GM19452 (cell line): Measurements from ENCODE around the gene TAPBPL.

Source experiments
- ATAC-seq: cut with Tn5 transposase; IDR thresholded peaks from one replicate; pipeline ENCODE4 v1.9.1; 2021; ENCODE audit not compliant: unreplicated experiment

The TAPBPL gene

DNA sequence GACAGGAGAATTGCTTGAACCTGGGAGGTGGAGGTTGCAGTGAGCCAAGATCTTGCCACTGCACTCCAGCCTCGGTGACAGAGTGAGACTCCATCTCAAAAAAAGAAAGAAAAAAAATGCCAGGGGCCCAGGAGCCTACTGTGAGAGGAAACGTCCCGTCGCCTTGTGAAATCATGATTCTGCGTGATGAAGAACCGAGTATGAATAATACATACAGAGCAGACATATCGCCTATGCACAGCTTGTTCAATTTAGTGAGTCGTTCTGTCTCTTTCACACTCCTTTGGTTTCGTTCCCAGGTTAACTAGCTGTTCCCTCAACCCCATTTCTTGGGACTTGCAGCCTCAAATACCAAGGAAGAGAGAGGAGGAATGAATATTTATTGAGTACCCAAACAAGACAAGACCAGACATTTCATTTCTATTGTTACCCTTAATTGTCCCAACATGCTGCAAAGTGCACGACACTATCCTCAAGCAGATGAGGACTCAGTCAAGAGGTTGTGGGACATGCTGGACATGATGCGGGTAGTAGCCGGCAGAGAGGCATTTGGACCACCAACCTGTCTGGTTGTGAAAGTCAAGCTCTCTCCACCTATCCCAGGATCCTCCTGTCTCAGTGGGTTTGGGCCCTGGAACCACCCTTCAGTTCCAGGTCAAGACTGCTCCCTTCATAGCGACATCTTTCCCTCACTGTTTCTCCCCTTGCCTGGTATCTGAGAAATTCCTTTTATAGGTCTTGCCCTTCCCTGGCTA is 15.7 kb upstream of the TAPBPL start:
- ATAC-seq = no peak

DNA sequence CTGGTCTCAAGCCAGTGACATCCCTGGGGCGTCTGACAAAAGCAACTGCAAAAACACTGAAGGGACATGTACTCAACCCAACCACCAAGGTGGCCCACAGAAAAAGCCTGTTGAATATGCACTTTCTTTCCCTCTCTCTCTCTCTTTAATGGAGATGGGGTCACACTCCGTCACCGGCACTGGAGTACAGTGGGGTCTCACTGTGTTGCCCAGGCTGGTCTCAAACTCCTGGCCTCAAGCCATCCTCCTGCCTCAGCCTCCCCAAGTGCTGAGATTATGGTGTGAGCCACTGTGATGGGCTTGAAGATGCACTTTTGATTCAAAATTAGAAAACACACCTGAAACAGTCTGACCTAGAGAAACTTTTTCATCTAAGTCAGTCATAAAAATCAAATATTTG is 14.3 kb upstream of the TAPBPL start:
- no peak for ATAC-seq

DNA sequence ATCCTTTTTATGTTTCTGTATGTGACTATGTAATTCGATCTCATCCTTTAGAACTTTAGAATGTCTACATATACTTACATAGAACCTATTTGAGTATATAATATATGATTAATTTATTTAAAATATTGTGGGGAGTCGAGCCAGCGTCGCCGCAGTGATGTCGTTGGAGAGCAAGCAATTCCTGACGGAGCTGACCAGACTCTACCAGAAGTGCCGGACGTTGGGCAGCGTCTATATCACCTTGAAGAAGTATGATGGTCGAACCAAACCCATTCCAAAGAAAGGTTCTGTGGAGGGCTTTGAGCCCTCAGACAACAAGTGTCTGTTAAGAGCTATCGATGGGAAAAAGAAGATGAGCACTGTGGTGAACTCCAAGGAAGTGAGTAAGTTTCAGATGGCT is 13.5 kb upstream of the TAPBPL start:
- ATAC-seq = no peak

DNA sequence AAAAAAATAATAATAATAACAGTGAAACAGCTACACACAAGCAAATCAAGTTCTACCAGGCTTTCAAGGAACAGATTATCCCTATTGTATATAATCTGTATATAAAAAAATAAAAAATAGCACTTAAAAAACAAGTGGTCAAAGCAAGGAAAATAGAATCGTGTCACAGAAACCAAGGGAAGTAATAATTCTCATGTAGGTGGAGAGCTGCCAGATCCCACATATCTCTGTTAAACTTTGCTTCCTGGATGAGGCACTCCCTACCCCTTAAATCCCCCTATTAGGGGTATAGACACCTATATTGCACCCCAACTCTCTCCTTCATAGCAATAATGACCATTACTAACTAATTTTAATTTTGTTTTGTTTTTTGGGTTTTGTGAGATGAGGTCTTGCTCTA is 11.5 kb upstream of the TAPBPL start:
- no peak for ATAC-seq

DNA sequence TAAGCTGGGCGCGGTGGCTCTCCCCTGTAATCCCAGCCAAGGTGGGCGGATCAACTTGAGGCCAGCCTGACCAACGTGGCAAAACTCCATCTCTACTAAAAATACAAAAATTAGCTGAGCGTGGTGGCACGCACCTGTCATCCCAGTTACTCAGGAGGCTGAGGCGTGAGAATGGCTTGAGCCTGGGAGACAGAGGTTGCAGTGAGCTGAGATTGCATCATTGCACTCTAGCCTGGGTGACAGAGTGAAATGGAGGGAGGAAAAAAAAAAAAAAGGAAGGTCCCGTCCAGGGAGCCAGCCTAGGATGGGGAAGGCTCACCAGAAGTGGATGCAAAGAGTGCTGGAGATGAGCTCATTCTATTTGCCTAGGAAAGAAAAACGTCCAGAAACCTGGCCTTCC is 9.0 kb upstream of the TAPBPL start:
- no peak for ATAC-seq

DNA sequence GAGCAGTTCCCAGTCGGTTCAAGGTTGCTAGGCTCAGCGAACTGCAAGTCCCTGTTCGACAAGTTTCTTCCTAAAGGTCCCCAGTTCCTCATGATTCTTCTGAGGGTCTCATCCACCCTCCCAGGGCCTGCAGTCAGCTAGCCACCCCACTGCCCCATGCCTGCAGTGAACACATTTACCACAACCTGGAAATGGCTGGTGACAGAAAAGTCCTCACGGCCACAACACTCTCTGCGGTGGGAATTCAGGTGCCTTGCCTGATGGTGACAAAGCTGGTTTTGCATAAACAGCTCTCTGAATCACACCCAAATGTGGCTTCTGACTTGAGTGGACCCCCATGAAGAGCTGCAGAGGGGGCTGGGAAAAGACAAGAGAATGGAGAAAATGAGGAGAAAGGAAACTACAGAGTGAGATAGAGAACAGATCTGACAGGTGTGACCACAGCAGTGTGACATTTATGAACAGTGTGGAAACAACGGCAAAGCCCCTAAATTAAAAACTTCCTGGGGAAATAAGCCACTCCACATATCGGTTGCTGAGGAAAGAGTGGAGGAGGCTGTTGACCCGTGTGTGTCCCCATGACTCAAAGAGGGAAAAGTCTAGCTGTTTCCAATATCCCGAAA is 8.4 kb upstream of the TAPBPL start:
- no peak for ATAC-seq

DNA sequence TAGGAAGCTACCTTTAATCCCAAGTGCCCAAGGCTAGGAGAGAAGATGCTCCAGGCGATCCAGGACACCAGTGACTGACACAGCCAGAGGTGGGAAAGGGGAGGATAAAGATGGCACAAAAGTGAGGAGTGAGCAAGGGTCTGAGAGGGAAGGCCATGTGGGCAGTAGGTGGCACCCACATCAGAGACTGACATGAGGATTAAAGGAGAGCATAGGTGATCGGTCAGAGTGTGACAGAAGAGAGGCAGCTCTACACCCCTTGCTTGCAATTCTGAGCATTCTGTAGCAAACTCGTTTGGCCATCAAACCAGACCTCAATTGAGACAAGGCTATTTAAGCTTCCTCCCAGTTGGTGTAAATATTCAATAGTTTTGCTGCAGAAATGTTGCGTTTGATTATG is 7.8 kb upstream of the TAPBPL start:
- ATAC-seq = no peak

DNA sequence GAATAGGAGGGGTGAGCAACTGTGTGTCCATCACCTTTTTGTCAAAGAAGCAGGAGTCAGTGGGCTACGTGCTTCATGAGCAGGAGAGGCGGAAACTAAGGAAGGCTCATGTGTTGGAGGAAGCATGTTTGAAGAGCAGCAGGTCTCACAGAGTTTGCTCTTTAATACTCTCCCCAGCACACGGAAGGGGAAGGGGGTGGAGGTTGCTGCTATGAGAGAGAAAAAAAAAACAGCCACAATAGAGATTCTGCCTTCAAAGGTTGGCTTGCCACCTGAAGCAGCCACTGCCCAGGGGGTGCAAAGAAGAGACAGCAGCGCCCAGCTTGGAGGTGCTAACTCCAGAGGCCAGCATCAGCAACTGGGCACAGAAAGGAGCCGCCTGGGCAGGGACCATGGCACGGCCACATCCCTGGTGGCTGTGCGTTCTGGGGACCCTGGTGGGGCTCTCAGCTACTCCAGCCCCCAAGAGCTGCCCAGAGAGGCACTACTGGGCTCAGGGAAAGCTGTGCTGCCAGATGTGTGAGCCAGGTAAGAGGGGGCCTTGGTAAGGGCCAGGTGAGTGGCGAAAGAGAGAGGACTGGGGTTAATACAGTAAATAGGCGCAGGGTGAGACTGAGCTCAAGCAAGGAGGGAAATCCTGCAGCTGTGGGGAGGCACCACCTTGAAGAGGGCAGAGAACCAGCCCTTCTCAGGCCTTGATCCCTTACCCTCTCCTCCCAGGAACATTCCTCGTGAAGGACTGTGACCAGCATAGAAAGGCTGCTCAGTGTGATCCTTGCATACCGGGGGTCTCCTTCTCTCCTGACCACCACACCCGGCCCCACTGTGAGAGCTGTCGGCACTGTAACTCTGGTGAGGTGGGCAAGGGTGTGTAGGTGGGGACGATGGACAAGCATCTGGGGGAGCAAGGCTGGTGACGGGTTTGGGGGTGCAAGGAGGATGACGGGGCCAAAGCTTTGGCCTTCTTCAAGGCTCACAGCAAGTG is 6.8 kb upstream of the TAPBPL start, which contains the start of gene CD27:
Gene CD27 (plus strand): TSS at position 252 of the 985 bp plus-strand sequence. CDS start 141 bp downstream, at position 393.
- ATAC-seq = no peak

DNA sequence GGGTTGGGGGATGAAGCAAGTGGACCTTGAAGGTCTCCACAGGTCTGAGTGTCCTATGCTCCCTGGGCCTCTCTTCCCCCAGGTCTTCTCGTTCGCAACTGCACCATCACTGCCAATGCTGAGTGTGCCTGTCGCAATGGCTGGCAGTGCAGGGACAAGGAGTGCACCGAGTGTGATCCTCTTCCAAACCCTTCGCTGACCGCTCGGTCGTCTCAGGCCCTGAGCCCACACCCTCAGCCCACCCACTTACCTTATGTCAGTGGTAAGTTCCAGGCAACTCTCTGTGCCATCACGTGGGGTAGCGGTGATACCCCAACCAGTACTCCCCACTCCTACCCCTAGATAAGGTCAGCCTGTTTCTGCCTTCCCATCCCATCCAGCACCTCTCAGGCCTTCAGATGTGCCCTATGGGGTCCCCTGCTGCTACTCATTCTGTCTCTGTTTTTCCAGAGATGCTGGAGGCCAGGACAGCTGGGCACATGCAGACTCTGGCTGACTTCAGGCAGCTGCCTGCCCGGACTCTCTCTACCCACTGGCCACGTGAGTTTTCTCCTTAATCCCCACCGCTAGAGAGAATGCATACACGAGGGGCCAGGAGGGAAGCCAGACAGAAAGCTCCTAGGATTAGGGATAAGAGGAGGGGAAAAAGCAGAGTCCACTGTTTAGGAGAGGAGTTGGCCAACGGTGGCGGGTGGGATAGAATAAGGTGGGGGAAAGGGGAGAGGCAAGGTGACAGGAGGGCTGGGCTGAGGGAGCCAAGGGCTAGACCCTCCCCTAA is 1.6 kb upstream of the TAPBPL start:
- ATAC-seq = no peak

DNA sequence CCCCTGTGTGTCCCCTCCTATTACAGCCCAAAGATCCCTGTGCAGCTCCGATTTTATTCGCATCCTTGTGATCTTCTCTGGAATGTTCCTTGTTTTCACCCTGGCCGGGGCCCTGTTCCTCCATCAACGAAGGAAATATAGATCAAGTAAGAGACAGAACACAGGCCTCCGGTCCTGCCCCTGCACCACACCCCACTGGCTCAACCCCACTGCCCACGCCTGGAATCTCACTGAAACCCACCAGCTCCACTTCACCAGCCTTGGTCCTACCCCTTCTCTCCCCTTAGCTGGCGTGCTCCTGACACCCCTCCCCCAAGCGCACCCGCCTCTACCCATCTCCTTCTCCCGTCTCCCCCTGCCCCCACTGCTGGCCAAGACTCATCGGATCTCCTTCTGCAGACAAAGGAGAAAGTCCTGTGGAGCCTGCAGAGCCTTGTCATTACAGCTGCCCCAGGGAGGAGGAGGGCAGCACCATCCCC is 934 bp upstream of the TAPBPL start:
- ATAC-seq = no peak

DNA sequence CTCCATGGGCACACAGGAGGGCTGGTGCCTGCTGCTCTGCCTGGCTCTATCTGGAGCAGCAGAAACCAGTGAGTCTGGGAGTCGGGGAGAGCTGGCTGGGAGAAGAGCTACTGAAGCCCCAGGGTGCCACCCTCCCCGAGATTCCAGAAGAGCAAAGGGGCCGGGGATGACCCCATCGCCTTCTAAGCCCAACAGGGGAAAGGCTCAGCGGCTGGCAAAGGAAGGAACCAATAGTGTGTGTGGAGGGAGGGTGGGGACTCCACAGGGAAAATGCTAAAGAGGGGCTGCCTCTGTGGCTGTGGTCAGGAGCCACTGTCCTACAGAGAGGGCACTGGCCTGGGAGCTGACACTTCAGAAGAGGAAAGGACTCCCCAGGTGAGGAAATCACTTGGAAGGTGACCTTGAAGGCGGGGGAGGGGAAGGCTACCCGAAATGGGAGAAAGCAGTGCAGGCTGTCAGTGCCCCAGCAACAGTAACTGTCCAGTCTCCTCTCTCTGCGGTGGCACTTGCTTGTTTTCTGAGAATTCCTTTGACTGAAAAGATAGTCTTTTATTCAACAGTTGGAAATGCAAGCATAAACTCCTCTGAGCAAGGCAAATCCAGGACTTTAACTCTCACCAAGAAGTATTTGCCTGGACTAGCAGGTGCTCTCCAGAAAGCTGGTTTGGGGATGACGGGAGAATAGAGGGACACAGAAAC is 552 bp downstream of the TAPBPL start:
- no peak for ATAC-seq

DNA sequence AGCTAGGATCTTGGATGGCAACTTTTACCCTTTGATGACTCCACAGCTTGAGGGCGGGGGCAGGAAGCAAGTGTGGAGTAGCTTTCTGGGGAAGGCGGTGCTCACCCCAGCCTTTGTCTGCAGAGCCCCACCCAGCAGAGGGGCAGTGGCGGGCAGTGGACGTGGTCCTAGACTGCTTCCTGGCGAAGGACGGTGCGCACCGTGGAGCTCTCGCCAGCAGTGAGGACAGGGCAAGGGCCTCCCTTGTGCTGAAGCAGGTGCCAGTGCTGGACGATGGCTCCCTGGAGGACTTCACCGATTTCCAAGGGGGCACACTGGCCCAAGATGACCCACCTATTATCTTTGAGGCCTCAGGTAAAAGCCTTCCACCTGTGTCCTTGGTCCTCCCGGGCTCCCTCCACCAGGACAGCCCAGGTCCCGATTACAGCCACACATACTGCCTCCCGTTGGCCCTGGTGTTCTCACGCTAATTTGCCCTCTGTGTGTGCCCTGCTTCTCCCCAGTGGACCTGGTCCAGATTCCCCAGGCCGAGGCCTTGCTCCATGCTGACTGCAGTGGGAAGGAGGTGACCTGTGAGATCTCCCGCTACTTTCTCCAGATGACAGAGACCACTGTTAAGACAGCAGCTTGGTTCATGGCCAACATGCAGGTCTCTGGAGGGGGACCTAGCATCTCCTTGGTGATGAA is 1.2 kb downstream of the TAPBPL start:
- no peak for ATAC-seq

DNA sequence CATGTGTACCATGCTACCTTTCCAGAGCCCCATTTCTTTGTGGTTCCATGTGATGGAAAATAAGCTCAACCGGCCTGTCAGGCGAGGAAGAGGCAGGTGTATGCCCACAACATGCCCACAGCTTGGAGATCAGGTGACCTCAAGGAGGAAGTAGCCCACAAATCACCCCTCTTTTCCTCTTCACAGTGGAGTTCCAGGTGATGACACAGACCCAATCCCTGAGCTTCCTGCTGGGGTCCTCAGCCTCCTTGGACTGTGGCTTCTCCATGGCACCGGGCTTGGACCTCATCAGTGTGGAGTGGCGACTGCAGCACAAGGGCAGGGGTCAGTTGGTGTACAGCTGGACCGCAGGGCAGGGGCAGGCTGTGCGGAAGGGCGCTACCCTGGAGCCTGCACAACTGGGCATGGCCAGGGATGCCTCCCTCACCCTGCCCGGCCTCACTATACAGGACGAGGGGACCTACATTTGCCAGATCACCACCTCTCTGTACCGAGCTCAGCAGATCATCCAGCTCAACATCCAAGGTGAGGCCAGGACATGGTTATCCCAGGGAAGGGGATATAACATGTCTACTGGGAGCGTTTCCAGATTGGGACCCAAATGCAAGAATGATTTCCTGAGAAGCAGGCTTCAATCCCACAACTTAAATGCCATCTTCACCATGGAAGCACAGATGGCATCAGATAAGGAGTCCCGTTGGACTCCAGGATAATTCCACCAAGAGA is 5.5 kb downstream of the TAPBPL start:
- ATAC-seq = no peak

DNA sequence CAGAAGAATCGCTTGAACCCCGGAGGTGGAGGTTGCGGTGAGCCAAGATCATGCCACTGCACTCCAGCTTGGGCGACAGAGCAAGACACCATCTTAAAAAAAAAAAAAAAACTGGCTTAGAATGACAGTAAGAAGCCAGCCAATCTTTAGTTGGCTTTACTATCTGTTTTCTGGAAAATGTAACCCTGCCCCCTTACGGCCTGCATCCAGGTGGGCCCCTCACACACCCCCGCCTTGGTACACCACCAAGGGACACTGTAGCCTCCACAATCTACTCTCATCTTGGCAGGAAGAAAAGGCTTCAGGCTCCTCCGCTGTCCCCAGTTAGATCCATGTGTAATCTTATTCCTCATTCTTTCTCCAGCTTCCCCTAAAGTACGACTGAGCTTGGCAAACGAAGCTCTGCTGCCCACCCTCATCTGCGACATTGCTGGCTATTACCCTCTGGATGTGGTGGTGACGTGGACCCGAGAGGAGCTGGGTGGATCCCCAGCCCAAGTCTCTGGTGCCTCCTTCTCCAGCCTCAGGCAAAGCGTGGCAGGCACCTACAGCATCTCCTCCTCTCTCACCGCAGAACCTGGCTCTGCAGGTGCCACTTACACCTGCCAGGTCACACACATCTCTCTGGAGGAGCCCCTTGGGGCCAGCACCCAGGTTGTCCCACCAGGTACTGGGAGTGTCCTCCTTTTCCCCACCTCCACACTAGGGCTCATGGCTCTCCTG is 6.6 kb downstream of the TAPBPL start:
- no peak for ATAC-seq

DNA sequence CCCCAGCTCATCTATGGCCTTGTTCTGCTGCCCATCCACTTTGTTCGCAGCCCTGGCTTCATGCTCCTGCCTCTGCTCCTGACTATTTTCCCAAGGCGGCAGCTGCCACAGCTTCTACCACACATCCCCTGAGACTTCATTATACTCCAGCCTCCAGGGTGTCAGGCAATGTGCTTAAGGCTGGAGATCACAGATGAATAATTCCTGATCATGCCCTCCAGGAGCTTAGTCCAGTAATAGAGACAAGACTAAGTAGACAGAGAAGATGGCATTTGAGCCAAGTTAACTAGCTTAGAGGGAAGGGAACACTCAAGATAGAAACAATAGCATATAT is 7.1 kb downstream of the TAPBPL start:
- no peak for ATAC-seq

DNA sequence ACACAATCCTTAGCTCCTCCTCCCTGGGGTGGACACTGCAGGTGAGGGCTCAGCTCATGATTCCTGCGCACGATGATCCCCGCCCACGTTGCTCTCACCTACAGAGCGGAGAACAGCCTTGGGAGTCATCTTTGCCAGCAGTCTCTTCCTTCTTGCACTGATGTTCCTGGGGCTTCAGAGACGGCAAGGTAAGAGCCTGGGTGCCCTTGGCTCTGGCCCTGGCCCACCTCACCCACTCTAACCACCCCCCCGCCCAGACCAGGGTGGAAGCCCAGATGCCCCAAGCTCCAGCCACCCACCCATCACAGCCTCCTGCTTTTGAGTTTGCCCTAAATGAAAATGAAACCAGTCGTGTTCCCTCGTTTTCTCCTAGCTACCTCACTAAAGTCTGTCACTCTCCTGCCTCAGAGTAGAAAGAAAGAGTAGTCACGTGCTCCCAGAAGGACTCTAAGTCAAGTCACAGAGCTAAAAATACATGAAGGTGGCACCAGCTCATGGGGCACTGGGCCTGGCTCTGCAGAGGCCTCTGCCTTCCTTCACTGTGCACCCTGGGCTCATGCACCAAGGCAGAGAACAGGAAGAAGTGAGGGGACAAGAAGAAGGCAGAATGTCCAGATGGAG is 9.0 kb downstream of the TAPBPL start:
- ATAC-seq = no peak

DNA sequence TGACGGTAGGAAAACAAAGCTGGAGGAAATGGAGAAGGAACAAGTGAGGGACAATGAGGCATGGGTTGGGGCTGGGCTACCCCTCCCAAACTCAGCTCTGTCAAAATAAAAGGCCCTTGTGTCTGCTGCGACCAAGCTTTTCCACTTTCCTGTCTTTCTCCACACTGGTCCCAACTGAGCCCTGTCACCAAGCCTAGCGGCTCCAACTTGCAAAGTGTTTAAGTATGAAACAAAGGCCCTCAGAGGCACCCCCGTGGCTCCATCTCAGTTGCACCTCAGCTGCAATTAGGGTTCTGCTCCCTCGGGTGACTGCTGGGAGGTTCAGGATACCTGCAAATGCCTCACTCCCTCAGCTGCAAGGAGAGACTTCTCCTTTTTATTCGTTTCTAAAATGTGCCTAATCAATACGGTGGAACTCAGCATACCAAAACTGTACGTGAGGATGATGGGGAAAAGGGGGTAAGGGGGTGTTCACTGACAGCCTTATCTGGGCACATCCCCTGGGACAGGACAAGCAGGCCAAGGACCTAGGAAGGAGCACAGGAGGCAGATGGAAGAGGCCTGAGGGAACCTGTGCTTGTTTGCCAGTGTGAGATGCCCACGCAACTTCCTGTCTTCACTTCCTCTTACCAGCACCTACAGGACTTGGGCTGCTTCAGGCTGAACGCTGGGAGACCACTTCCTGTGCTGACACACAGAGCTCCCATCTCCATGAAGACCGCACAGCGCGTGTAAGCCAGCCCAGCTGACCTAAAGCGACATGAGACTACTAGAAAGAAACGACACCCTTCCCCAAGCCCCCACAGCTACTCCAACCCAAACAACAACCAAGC is 9.8 kb downstream of the TAPBPL start:
- peak; percentile 73 for ATAC-seq
